ENCODE measurements around the gene RRP7A.

Gene RRP7A

DNA sequence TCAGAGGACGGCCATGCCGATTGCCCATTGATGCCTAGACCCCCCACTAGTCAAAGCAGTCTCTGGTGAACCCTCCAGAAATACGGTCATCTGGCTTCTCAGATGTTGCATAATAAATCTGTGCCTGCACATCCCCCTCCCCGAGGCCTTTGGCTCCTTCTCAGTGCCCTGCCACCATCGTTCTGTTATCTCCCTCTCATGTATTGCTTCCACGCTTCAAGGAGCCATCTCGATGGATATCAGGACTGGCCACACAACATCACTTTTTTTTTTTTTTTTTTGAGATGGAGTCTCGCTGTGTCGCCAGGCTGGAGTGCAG, 1.6 kb upstream of the RRP7A start:
- no peak for TF ChIP-seq TAF1 (IDR thresholded peaks at IDR 0.05; ENCODE audit: borderline replicate concordance, insufficient read depth, low read length)
- TF ChIP-seq FOXP2 (optimal IDR thresholded peaks at IDR 0.05; ENCODE audit: borderline replicate concordance, extremely low read depth, extremely low read length, insufficient read depth): no peak
- no peak for TF ChIP-seq SIN3A (IDR thresholded peaks at IDR 0.05; ENCODE audit: borderline replicate concordance, insufficient read depth, low read length)
- TF ChIP-seq, protein P1, sequence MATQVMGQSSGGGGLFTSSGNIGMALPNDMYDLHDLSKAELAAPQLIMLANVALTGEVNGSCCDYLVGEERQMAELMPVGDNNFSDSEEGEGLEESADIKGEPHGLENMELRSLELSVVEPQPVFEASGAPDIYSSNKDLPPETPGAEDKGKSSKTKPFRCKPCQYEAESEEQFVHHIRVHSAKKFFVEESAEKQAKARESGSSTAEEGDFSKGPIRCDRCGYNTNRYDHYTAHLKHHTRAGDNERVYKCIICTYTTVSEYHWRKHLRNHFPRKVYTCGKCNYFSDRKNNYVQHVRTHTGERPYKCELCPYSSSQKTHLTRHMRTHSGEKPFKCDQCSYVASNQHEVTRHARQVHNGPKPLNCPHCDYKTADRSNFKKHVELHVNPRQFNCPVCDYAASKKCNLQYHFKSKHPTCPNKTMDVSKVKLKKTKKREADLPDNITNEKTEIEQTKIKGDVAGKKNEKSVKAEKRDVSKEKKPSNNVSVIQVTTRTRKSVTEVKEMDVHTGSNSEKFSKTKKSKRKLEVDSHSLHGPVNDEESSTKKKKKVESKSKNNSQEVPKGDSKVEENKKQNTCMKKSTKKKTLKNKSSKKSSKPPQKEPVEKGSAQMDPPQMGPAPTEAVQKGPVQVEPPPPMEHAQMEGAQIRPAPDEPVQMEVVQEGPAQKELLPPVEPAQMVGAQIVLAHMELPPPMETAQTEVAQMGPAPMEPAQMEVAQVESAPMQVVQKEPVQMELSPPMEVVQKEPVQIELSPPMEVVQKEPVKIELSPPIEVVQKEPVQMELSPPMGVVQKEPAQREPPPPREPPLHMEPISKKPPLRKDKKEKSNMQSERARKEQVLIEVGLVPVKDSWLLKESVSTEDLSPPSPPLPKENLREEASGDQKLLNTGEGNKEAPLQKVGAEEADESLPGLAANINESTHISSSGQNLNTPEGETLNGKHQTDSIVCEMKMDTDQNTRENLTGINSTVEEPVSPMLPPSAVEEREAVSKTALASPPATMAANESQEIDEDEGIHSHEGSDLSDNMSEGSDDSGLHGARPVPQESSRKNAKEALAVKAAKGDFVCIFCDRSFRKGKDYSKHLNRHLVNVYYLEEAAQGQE (IDR thresholded peaks at IDR 0.05; ENCODE audit: insufficient read depth in 1 of 2, low read depth in 2 of 2, low read length in 2 of 2): no peak
- TF ChIP-seq POLR2AphosphoS5 (IDR thresholded peaks at IDR 0.05; ENCODE audit: low read depth, low read length): no peak

DNA sequence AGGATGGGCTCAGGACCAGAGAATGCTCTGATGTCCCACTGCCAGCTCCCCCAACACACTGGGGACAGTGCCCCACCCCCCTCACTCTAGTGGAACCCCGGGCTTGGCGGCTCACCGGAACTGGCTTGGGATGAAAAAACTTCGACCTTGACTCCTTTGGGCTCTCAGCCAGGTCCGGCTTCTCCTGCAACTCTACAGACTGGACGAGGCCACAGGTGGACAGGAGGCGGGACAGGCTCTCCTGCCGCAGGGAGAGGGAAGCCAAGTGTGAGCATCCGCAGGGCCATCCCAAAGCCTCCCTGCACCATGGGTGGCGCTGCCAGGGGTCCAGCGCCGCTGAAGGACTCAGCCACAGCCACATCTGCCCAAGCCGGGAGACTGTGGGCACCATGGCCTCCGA, 3.7 kb downstream of the RRP7A start:
- TF ChIP-seq, protein P1 (IDR thresholded peaks at IDR 0.05; ENCODE audit: insufficient read depth in 1 of 2, low read depth in 2 of 2, low read length in 2 of 2): no peak
- TF ChIP-seq FOXP2 (optimal IDR thresholded peaks at IDR 0.05; ENCODE audit: borderline replicate concordance, extremely low read depth, extremely low read length, insufficient read depth) (no peak), TAF1 (IDR thresholded peaks at IDR 0.05; ENCODE audit: borderline replicate concordance, insufficient read depth, low read length) (no peak), SIN3A (IDR thresholded peaks at IDR 0.05; ENCODE audit: borderline replicate concordance, insufficient read depth, low read length) (no peak), POLR2AphosphoS5 (IDR thresholded peaks at IDR 0.05; ENCODE audit: low read depth, low read length) (no peak)

DNA sequence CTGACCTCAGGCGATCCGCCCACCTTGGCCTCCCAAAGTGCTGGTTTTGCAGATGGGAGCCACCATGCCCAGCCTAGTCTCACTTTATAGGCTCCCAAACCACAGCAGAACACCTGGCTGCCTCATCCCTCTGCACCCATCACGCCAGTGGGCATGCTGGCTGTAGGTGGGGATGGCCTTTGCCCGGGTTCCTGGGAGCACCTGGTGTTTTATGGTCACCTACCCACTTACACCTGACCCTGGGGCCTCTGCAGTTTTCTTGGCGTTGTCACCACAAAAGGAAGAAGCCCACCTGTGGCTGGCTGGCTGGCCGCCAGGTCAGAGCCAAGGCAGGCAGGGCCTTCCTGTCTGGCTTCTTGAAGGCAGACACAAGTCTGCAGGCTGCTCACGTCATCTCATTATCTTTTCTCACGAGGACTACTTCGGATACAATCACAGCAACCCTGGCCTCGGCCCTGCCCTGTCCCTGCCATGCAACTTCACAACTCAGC, 8.2 kb downstream of the RRP7A start:
- no peak for TF ChIP-seq TAF1 (IDR thresholded peaks at IDR 0.05; ENCODE audit: borderline replicate concordance, insufficient read depth, low read length)
- TF ChIP-seq FOXP2 (optimal IDR thresholded peaks at IDR 0.05; ENCODE audit: borderline replicate concordance, extremely low read depth, extremely low read length, insufficient read depth): no peak
- TF ChIP-seq, protein P1 (IDR thresholded peaks at IDR 0.05; ENCODE audit: insufficient read depth in 1 of 2, low read depth in 2 of 2, low read length in 2 of 2): no peak
- no peak for TF ChIP-seq SIN3A (IDR thresholded peaks at IDR 0.05; ENCODE audit: borderline replicate concordance, insufficient read depth, low read length)
- TF ChIP-seq POLR2AphosphoS5 (IDR thresholded peaks at IDR 0.05; ENCODE audit: low read depth, low read length): no peak

DNA sequence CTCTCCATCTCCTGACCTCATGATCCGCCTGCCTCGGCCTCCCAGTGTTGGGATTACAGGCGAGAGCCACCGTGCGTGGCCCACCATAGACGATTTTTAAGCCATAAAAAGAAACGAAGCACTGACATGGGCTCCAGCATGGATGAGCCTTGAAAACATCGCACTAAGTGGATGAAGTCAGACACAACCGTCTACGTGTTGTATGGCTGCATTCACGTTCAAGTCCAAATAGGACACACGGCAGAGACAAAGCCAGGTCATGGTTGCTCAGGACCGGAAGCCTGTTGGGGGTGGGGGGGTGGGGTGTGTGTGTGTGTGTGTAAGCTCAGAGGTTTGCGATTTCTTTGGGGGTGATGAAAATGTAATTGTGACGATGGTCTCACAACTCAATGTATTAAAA, 10.0 kb downstream of the RRP7A start:
- TF ChIP-seq, protein P1 (IDR thresholded peaks at IDR 0.05; ENCODE audit: insufficient read depth in 1 of 2, low read depth in 2 of 2, low read length in 2 of 2): no peak
- TF ChIP-seq POLR2AphosphoS5 (IDR thresholded peaks at IDR 0.05; ENCODE audit: low read depth, low read length) (no peak), SIN3A (IDR thresholded peaks at IDR 0.05; ENCODE audit: borderline replicate concordance, insufficient read depth, low read length) (no peak), TAF1 (IDR thresholded peaks at IDR 0.05; ENCODE audit: borderline replicate concordance, insufficient read depth, low read length) (no peak), FOXP2 (optimal IDR thresholded peaks at IDR 0.05; ENCODE audit: borderline replicate concordance, extremely low read depth, extremely low read length, insufficient read depth) (no peak)

DNA sequence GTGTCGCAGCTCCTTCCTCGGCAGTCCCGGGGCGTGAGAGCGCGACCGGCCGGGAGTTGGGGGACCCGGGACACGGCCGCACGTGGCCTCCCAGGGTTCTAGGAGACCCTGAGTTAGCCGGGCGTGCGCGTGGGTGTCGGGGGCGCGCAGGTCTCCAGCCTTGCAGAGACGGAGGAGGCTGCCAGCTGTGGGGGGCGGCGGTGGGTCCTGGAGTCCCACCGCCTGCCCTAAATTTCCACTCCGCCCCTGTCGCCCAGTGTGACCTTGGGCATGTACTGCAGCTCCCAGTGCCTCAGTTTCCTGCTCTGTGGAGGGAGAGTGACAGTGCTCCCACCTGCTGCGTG, 18.8 kb downstream of the RRP7A start:
- TF ChIP-seq, protein P1 (IDR thresholded peaks at IDR 0.05; ENCODE audit: insufficient read depth in 1 of 2, low read depth in 2 of 2, low read length in 2 of 2): no peak
- TF ChIP-seq TAF1 (IDR thresholded peaks at IDR 0.05; ENCODE audit: borderline replicate concordance, insufficient read depth, low read length) (no peak), FOXP2 (optimal IDR thresholded peaks at IDR 0.05; ENCODE audit: borderline replicate concordance, extremely low read depth, extremely low read length, insufficient read depth) (no peak), POLR2AphosphoS5 (IDR thresholded peaks at IDR 0.05; ENCODE audit: low read depth, low read length) (no peak)

All from PFSK-1 (cell line).